Stomach (tissue), 9 donors: Measurements from ENCODE around the gene UGT1A10. TPM values are rescaled to one million over a fixed set of nuclear protein-coding genes. Genes with fewer than 3 reads are reported as not detected.
"Not testable (repeated sequence)": the region's sequence is repeated elsewhere in the genome, so short reads cannot be mapped to it uniquely, and the experiment has no call there.

Source experiments
- DNase-seq, 2 donors: peaks; one replicate each; pipeline versions ENCODE4 v3.0.0 to v3.0.0-alpha.2; 2013 to 2019
- H3K27ac ChIP-seq, 5 donors: fragments of 200-600 bp in 4 of 5; sonication (generic) in 4 of 5; one replicate each; pipeline ENCODE4 v1.5.1; 2013 to 2019; ENCODE audit warnings: mild to moderate bottlenecking in 1 of 5, moderate library complexity in 1 of 5
- H3K27me3 ChIP-seq, 3 donors: fragments of 200-600 bp; sonication (generic); one replicate each; pipeline ENCODE4 v1.5.1; 2017 to 2019; ENCODE audit warnings: mixed run types in 1 of 3
- H3K36me3 ChIP-seq, 4 donors: fragments of 200-600 bp; sonication (generic); 1 replicate in 3 of 4; 2 replicates in 1 of 4; pipeline ENCODE4 v1.5.1; 2016 to 2019
- H3K4me1 ChIP-seq, 4 donors: fragments of 200-600 bp; sonication (generic); one replicate each; pipeline ENCODE4 v1.5.1; 2016 to 2019
- H3K4me3 ChIP-seq, 4 donors: fragments of 200-600 bp; sonication (generic) in 3 of 4; one replicate each; pipeline ENCODE4 v1.5.1; 2016 to 2019; ENCODE audit warnings: mild to moderate bottlenecking in 1 of 4
- H3K9me3 ChIP-seq, 4 donors: fragments of 200-600 bp; sonication (generic); one replicate each; pipeline ENCODE4 v1.5.1; 2016 to 2019
- CTCF ChIP-seq, 7 experiments: fragments of 450-650 bp in 4 of 7; fragments of 200-600 bp in 3 of 7; sonication (generic) in 3 of 7; IDR thresholded peaks; one replicate each; pipeline ENCODE4 v1.5.1; 2016 to 2019; ENCODE audit warnings: antibody characterized with exemption in 7 of 7, control low read depth in 2 of 7, mild to moderate bottlenecking in 1 of 7
- EP300 ChIP-seq: sonication (generic); formaldehyde crosslinking; IDR thresholded peaks from one replicate; pipeline ENCODE4 v1.6.1; 2017; ENCODE audit warnings: antibody characterized with exemption
- POLR2A ChIP-seq, 4 donors: fragments of 450-650 bp; IDR thresholded peaks; one replicate each; pipeline ENCODE4 v1.6.1; 2016; ENCODE audit warnings: antibody characterized with exemption in 4 of 4, control low read depth in 2 of 4, mild to moderate bottlenecking in 1 of 4, moderate library complexity in 1 of 4
- POLR2AphosphoS5 ChIP-seq, 3 donors: sonication (generic); formaldehyde crosslinking; IDR thresholded peaks; one replicate each; pipeline ENCODE4 v1.6.1; 2016; ENCODE audit warnings: antibody characterized with exemption in 3 of 3
- WGBS, 5 donors: extraction: QIAGEN DNeasy Blood & Tissue Kit in 3 of 5; methylation state at CpG; one replicate each; pipeline versions ENCODE4 v1.1.5 to v1.1.7; 2013 to 2018; 5-methylcytosine and 5-hydroxymethylcytosine counted together
- intact Hi-C: fragments of 100-400 bp; cut with DNase I; formaldehyde crosslinking; loops from one replicate; pipeline ENCODE4 v1.15.1; 2023; ENCODE audit warnings: low total_unique reads
- polyA plus RNA-seq, 3 donors: library from polyadenylated mRNA; stranded (reverse); fragments of 200-250 nt; gene quantifications; one replicate each; pipeline ENCODE4 v1.2.3, GENCODE V29; 2013
- total RNA-seq, 5 donors: library from RNA; depleted of rRNA; stranded (reverse); fragments of >200 nt; gene quantifications; one replicate each; pipeline versions ENCODE4 v1.1.0 to v1.2.3, GENCODE V29; 2014 to 2016
- donor health status: healthy with polysubstance abuse.
- donor health status: Bipolar disorder and iron deficiency.
- donor health status: healthy.

UGT1A10 gene
- total and polyA plus RNA-seq, 8 donors: 0.45 to 32.7 (median 2.2) TPM; not detected in 1

- WGBS, 5 donors: 70 to 83% (median 80%) methylated on average over 2 of the region's 2 CpGs
- H3K9me3 ChIP-seq: no peaks in the 10 kb centered on the region
- H3K27ac ChIP-seq: no peak overlapping the region
- H3K4me3 ChIP-seq: no peak overlapping the region
- H3K4me1 ChIP-seq: peaks cover 0 to 6% (median 3%) of the 10 kb centered on the region in 4 donors
- no peak for DNase-seq
- intact Hi-C loops: no loop called here
- no peaks in the 10 kb centered on the region for H3K36me3 ChIP-seq
- H3K27me3 ChIP-seq: peaks cover 0 to 4% (median 0%) of the 10 kb centered on the region in 3 donors
- TF ChIP-seq EP300: no peak
- TF ChIP-seq CTCF (IDR thresholded peaks at IDR 0.05): no peak
Observed at GRCh38 chr2:233714121-233714520, 77.9 kb downstream of the UGT1A10 start.

GRCh38 chr2:233718552-233718951 lies 82.3 kb downstream of the UGT1A10 start, which contains the start of gene UGT1A4:
TSS of gene UGT1A4 (plus strand) at chr2:233718736. CDS start at chr2:233718821, 85 bp downstream.
- no peaks in the 10 kb centered on the region for H3K36me3 ChIP-seq
- 84 to 93% (median 85%) methylated on average over 7 of the region's 7 CpGs for WGBS, 5 donors
- DNase-seq: no peak
- no peak within 1 kb of the TSS for H3K4me3 ChIP-seq
- no peak for TF ChIP-seq POLR2A (IDR thresholded peaks at IDR 0.05)
- no peak for TF ChIP-seq CTCF (IDR thresholded peaks at IDR 0.05)
- TF ChIP-seq EP300: no peak
- TF ChIP-seq POLR2AphosphoS5 (IDR thresholded peaks at IDR 0.05): no peak
- peaks cover 0 to 4% (median 0%) of the 10 kb centered on the region in 3 donors for H3K27me3 ChIP-seq
- intact Hi-C loops: no loop called here
- H3K4me1 ChIP-seq: no peaks in the 10 kb centered on the region
- H3K27ac ChIP-seq: no peak within 1 kb of the TSS
- H3K9me3 ChIP-seq: no peaks in the 10 kb centered on the region

GRCh38 chr2:233728723-233729301 lies 92.6 kb downstream of the UGT1A10 start, which contains the start of gene UGT1A3:
TSS of gene UGT1A3 (plus strand) at chr2:233729042. CDS start at chr2:233729127, 85 bp downstream.
- no peak within 1 kb of the TSS for H3K4me3 ChIP-seq
- no peak for DNase-seq
- no peaks in the 10 kb centered on the region for H3K27me3 ChIP-seq
- WGBS, 5 donors: 64 to 75% (median 66%) methylated on average over 8 of the region's 8 CpGs
- intact Hi-C loops: no loop called here
- H3K36me3 ChIP-seq: no peaks in the 10 kb centered on the region
- H3K9me3 ChIP-seq: no peaks in the 10 kb centered on the region
- H3K27ac ChIP-seq: no peak within 1 kb of the TSS
- TF ChIP-seq POLR2A (IDR thresholded peaks at IDR 0.05) (no peak), EP300 (no peak), POLR2AphosphoS5 (IDR thresholded peaks at IDR 0.05) (no peak), CTCF (IDR thresholded peaks at IDR 0.05) (no peak)
- H3K4me1 ChIP-seq: no peaks in the 10 kb centered on the region

- H3K9me3 ChIP-seq, H3K27ac ChIP-seq, intact Hi-C loops, H3K27me3 ChIP-seq, H3K4me3 ChIP-seq, H3K36me3 ChIP-seq, H3K4me1 ChIP-seq, DNase-seq: not testable (repeated sequence)
- 74 to 79% (median 77%) methylated on average over 12 to 14 of the region's 14 CpGs for WGBS, 5 donors
Observed at GRCh38 chr2:233736868-233737653, 100.8 kb downstream of the UGT1A10 start.

GRCh38 chr2:233740870-233741269 lies 104.6 kb downstream of the UGT1A10 start:
- H3K4me3 ChIP-seq: no peak overlapping the region
- H3K9me3 ChIP-seq: no peaks in the 10 kb centered on the region
- no peaks in the 10 kb centered on the region for H3K36me3 ChIP-seq
- intact Hi-C loops: no loop called here
- no peaks in the 10 kb centered on the region for H3K27me3 ChIP-seq
- 65 to 79% (median 71%) methylated on average over 2 of the region's 2 CpGs for WGBS, 5 donors
- H3K4me1 ChIP-seq: peaks cover 0 to 9% (median 2%) of the 10 kb centered on the region in 4 donors
- no peak for TF ChIP-seq POLR2AphosphoS5 (IDR thresholded peaks at IDR 0.05)
- no peak for TF ChIP-seq CTCF (IDR thresholded peaks at IDR 0.05)
- no peak for TF ChIP-seq POLR2A (IDR thresholded peaks at IDR 0.05)
- no peak for TF ChIP-seq EP300
- no peak for DNase-seq
- no peak overlapping the region for H3K27ac ChIP-seq
